Lung (tissue), 12 donors: ENCODE measurements around the gene COA1. TPM values are rescaled to one million over a fixed set of nuclear protein-coding genes. Genes with fewer than 3 reads are reported as not detected.
A peak's percentile ranks its signal among the peaks of the same experiment; 100 is the strongest.

Experiments used
- ATAC-seq: fragments of 200-7000 bp; cut with Tn5 transposase; one replicate; pipeline ENCODE4 v1.9.1; 2020; ENCODE audit warnings: moderate number of reproducible peaks; ENCODE audit not compliant: insufficient read depth, low FRiP score
- DNase-seq, 3 donors: peaks; one replicate each; pipeline ENCODE4 v3.0.0-alpha.2; 2013 to 2017
- H3K27ac ChIP-seq, 2 donors: one replicate each; pipeline ENCODE4 v1.5.1; 2013; ENCODE audit warnings: mild to moderate bottlenecking in 2 of 2, moderate library complexity in 2 of 2, control low read depth in 1 of 2, inconsistent platforms in 1 of 2, low read depth in 1 of 2, low read length in 1 of 2
- H3K27me3 ChIP-seq, 3 donors: one replicate each; pipeline ENCODE4 v1.5.1; 2013; ENCODE audit warnings: low read length in 2 of 3; ENCODE audit not compliant: control insufficient read depth in 3 of 3, insufficient read depth in 3 of 3
- H3K36me3 ChIP-seq, 4 donors: one replicate each; pipeline ENCODE4 v1.5.1; 2013; ENCODE audit warnings: low read length in 4 of 4, mild to moderate bottlenecking in 1 of 4, moderate library complexity in 1 of 4; ENCODE audit not compliant: control insufficient read depth in 4 of 4, insufficient read depth in 4 of 4
- H3K4me1 ChIP-seq, 5 donors: one replicate each; pipeline ENCODE4 v1.5.1; 2013; ENCODE audit warnings: low read length in 5 of 5, mild to moderate bottlenecking in 2 of 5, moderate library complexity in 1 of 5; ENCODE audit not compliant: control insufficient read depth in 5 of 5, insufficient read depth in 5 of 5
- H3K4me3 ChIP-seq: one replicate; pipeline ENCODE4 v1.5.1; 2013; ENCODE audit warnings: mild to moderate bottlenecking, control low read depth, moderate library complexity
- H3K9ac ChIP-seq, 2 donors: one replicate each; pipeline ENCODE4 v1.5.1; 2013; ENCODE audit warnings: low read length in 2 of 2, control low read depth in 1 of 2; ENCODE audit not compliant: insufficient read depth in 1 of 2
- H3K9me3 ChIP-seq, 4 donors: one replicate each; pipeline ENCODE4 v1.5.1; 2013; ENCODE audit warnings: low read length in 3 of 4, mild to moderate bottlenecking in 1 of 4, moderate library complexity in 1 of 4; ENCODE audit not compliant: control insufficient read depth in 4 of 4, insufficient read depth in 3 of 4
- CTCF ChIP-seq: IDR thresholded peaks from 2 replicates; pipeline ENCODE4 v1.5.1; 2012; ENCODE audit warnings: mild to moderate bottlenecking; ENCODE audit errors: control extremely low read depth, extremely low read depth
- WGBS, 2 donors: extraction: QIAGEN DNeasy Blood & Tissue Kit; methylation state at CpG; one replicate each; pipeline ENCODE4 v1.1.7; 2013; 5-methylcytosine and 5-hydroxymethylcytosine counted together
- polyA plus RNA-seq, 2 donors: library from polyadenylated mRNA; stranded (reverse); fragments of 200-250 nt; gene quantifications; one replicate each; pipeline ENCODE4 v1.2.1, GENCODE V29; 2013
- total RNA-seq, 2 donors: library from RNA; depleted of rRNA in 1 of 2; stranded (reverse); fragments of >200 nt in 1 of 2; gene quantifications; one replicate each; pipeline ENCODE4 v1.2.1, GENCODE V29; 2014 to 2021
- donor health status: control.
- donor health status: control.
- donor health status: Bipolar disorder and iron deficiency.
- donor health status: healthy.
- donor health status: DM: yes; HTN: yes; CAD: no.

The COA1 gene
- total and polyA plus RNA-seq, 4 donors: 35.0 to 92.1 (median 42.6) TPM

GRCh38 chr7:43650457-43651052 lies 78.8 kb downstream of the COA1 start:
- no peak overlapping the region for H3K9ac ChIP-seq
- no peak for TF ChIP-seq CTCF
- H3K4me1 ChIP-seq: peaks cover 18 to 39% (median 25%) of the 10 kb centered on the region in 5 donors
- DNase-seq (peak in 1 of 3 donors; percentile 8), ATAC-seq (no peak)
- H3K9me3 ChIP-seq: no peaks in the 10 kb centered on the region
- H3K27me3 ChIP-seq: no peaks in the 10 kb centered on the region
- peaks cover 0 to 15% (median 7%) of the 10 kb centered on the region in 4 donors for H3K36me3 ChIP-seq
- peak overlapping the region; percentile 55 to 72 for H3K27ac ChIP-seq
- no peak overlapping the region for H3K4me3 ChIP-seq
- 46 to 52% methylated on average over 9 of the region's 9 CpGs for WGBS, 2 donors

GRCh38 chr7:43649755-43650274 lies 79.5 kb downstream of the COA1 start:
- Histone ChIP-seq H3K27me3 (no peaks in the 10 kb centered on the region), H3K36me3 (peaks cover 0 to 16% (median 10%) of the 10 kb centered on the region in 4 donors), H3K9me3 (no peaks in the 10 kb centered on the region), H3K4me3 (no peak overlapping the region), H3K9ac (no peak overlapping the region), H3K4me1 (peaks cover 18 to 39% (median 27%) of the 10 kb centered on the region in 5 donors), H3K27ac (peak overlapping the region; percentile 36 to 70)
- DNase-seq (no peak), ATAC-seq (no peak)
- TF ChIP-seq CTCF: no peak
- whole genome bisulfite sequencing, 2 donors: 6 to 38% methylated on average over 4 of the region's 4 CpGs

GRCh38 chr7:43648473-43649406 lies 80.6 kb downstream of the COA1 start:
- Histone ChIP-seq H3K9me3 (no peaks in the 10 kb centered on the region), H3K27me3 (no peaks in the 10 kb centered on the region), H3K9ac (no peak overlapping the region), H3K4me1 (peaks cover 18 to 39% (median 27%) of the 10 kb centered on the region in 5 donors), H3K4me3 (no peak overlapping the region), H3K36me3 (peaks cover 0 to 20% (median 13%) of the 10 kb centered on the region in 4 donors), H3K27ac (peak overlapping the region; percentile 76 to 81)
- WGBS, 2 donors: 13 to 26% methylated on average over 8 of the region's 8 CpGs
- ATAC-seq (no peak), DNase-seq (peak in 2 of 3 donors; percentile 16 to 34)
- no peak for TF ChIP-seq CTCF
